Large intestine (tissue), 3 donors: ENCODE measurements around the gene DDI2. TPM values are rescaled to one million over a fixed set of nuclear protein-coding genes. Genes with fewer than 3 reads are reported as not detected.

Source experiments
- DNase-seq, 2 donors: peaks; one replicate each; pipeline versions ENCODE4 v3.0.0 to v3.0.0-alpha.2; 2013
- H3K27ac ChIP-seq: one replicate; pipeline ENCODE4 v1.5.1; 2013; ENCODE audit warnings: low read length
- H3K27me3 ChIP-seq: 2 replicates; pipeline ENCODE4 v1.6.1; 2013; ENCODE audit warnings: low read length; ENCODE audit not compliant: control insufficient read depth, insufficient read depth
- H3K36me3 ChIP-seq: 2 replicates; pipeline ENCODE4 v1.6.1; 2013; ENCODE audit warnings: low read length; ENCODE audit not compliant: control insufficient read depth, insufficient read depth
- H3K4me1 ChIP-seq: one replicate; pipeline ENCODE4 v1.6.1; 2013; ENCODE audit warnings: low read length; ENCODE audit not compliant: control insufficient read depth, insufficient read depth
- H3K4me3 ChIP-seq: one replicate; pipeline ENCODE4 v1.5.1; 2013; ENCODE audit warnings: low read length
- H3K9me3 ChIP-seq: one replicate; pipeline ENCODE4 v1.6.1; 2013; ENCODE audit warnings: mild to moderate bottlenecking, low read depth, low read length, moderate library complexity; ENCODE audit not compliant: control insufficient read depth
- WGBS: methylation state at CpG from one replicate; pipeline ENCODE4 v1.1.5; 2013; ENCODE audit warnings: low lambda C conversion rate; ENCODE audit not compliant: insufficient coverage; 5-methylcytosine and 5-hydroxymethylcytosine counted together
- polyA plus RNA-seq: library from polyadenylated mRNA; unstranded; fragments of 120-200 nt; gene quantifications from one replicate; pipeline ENCODE4 v1.2.1, GENCODE V29; 2013

The DDI2 gene
- polyA plus RNA-seq, 1 donor, result 28.5 TPM

DNA sequence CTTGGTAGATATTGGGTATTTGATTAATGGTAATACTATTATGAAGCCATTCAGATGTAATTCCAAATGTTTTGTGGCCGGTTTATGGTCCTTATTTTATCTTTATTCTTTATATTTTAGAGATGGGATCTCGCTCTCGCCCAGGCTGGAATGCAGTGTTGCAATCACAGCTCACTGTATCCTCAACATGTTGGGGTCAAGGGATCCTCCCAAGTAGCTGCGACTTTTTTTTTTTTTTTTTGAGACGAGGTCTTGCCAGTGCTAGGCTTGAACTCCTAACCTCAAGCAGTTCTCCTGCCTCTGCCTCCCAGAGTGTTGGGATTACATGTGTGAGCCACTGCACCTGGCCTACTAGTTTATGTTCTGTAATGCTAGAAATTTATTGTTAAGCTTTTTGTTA, 4.7 kb downstream of the DDI2 start:
- peak in 1 of 2 donors; percentile 9 for DNase-seq
- H3K27me3 ChIP-seq, result no peaks in the 10 kb centered on the region
- H3K27ac ChIP-seq, result no peak overlapping the region
- WGBS, result no CpG with 5 or more reads among the region's 5 CpGs
- H3K9me3 ChIP-seq, result no peaks in the 10 kb centered on the region
- H3K4me1 ChIP-seq, result peaks cover 45% of the 10 kb centered on the region
- peaks cover 10% of the 10 kb centered on the region for H3K36me3 ChIP-seq
- H3K4me3 ChIP-seq, result no peak overlapping the region

- H3K4me1 ChIP-seq, result peaks cover 45% of the 10 kb centered on the region
- peaks cover 11% of the 10 kb centered on the region for H3K36me3 ChIP-seq
Observed at GRCh38 chr1:15622712-15623373, 5.6 kb downstream of the DDI2 start.

DNA sequence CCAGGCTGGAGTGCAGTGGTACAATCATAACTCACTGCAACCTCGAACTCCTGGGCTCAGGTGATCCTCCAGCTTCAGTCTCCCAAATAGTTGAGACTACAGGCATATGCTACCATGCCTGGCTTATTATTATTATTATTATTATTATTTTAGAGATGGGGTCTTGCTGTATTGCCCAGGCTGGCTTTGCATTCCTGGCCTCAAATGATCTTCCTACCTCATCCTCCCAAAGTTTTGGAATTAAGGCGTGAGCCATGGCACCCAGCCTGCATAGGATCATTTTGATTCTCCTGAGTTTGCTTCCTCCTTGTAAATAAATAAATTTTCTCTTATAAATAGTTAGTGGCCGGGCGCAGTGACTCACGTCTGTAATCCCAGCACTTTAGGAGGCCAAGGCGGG, 6.2 kb downstream of the DDI2 start:
- H3K4me1 ChIP-seq, result peaks cover 45% of the 10 kb centered on the region
- no peaks in the 10 kb centered on the region for H3K27me3 ChIP-seq
- H3K9me3 ChIP-seq, result no peaks in the 10 kb centered on the region
- peaks cover 11% of the 10 kb centered on the region for H3K36me3 ChIP-seq
- no peak overlapping the region for H3K27ac ChIP-seq
- no CpG with 5 or more reads among the region's 6 CpGs for WGBS
- DNase-seq, result no peak
- H3K4me3 ChIP-seq, result no peak overlapping the region

More at GRCh38 chr1:15622712-15623373, 5.6 kb downstream of the DDI2 start:
- H3K9me3 ChIP-seq, result no peaks in the 10 kb centered on the region
- WGBS, result no CpG with 5 or more reads among the region's 7 CpGs
- H3K4me3 ChIP-seq, result no peak overlapping the region
- no peaks in the 10 kb centered on the region for H3K27me3 ChIP-seq
- no peak overlapping the region for H3K27ac ChIP-seq
- DNase-seq, result no peak

GRCh38 chr1:15624133-15624714, 7.0 kb downstream of the DDI2 start:
- H3K4me1 ChIP-seq, result peaks cover 45% of the 10 kb centered on the region
- no peaks in the 10 kb centered on the region for H3K27me3 ChIP-seq
- no peak for DNase-seq
- H3K27ac ChIP-seq, result no peak overlapping the region
- no peak overlapping the region for H3K4me3 ChIP-seq
- peaks cover 16% of the 10 kb centered on the region for H3K36me3 ChIP-seq
- H3K9me3 ChIP-seq, result no peaks in the 10 kb centered on the region
- no CpG with 5 or more reads among the region's 3 CpGs for WGBS

GRCh38 chr1:15625056-15625917, 8.0 kb downstream of the DDI2 start:
- H3K27ac ChIP-seq, result no peak overlapping the region

DNA sequence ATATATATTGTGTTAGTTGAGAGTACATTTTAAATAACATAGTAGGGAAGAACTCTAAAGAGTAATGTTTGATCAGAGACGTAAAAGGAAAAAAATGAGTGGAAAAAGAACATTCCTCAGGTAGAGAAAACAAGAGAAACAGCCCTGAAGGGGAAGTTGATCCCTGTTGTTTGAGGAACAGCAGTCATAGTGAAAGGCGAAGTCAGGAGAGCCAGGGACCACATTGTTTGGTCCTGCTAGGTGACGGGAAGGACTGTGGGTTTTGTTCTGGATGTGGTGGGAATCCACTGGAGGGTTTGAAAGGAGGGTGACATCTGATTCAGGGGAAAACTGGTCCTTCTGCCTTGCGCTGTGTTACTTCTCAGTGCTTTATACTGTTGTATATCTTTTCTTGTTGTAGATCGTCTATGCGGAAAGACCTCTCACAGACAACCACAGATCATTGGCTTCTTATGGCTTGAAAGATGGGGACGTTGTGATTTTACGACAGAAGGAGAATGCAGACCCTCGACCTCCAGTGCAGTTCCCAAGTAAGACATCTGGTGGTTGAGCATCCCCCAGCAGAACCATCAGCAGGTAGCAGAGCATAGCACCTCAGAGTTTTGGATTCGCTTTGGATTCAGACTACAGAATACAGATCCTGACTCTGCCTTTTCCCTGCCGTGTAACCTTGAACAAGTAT, 9.2 kb downstream of the DDI2 start:
- no peak overlapping the region for H3K4me3 ChIP-seq
- no peak for DNase-seq
- peaks cover 25% of the 10 kb centered on the region for H3K36me3 ChIP-seq
- no peaks in the 10 kb centered on the region for H3K27me3 ChIP-seq
- no peaks in the 10 kb centered on the region for H3K9me3 ChIP-seq
- H3K27ac ChIP-seq, result no peak overlapping the region
- WGBS, result 88% methylated on average over 1 of the region's 11 CpGs
- H3K4me1 ChIP-seq, result peaks cover 26% of the 10 kb centered on the region

More at GRCh38 chr1:15625056-15625917, 8.0 kb downstream of the DDI2 start:
- Histone ChIP-seq H3K4me3 (no peak overlapping the region), H3K9me3 (no peaks in the 10 kb centered on the region), H3K27me3 (no peaks in the 10 kb centered on the region), H3K4me1 (peaks cover 36% of the 10 kb centered on the region), H3K36me3 (peaks cover 17% of the 10 kb centered on the region)
- DNase-seq, result peak in 1 of 2 donors; percentile 25
- WGBS, result no CpG with 5 or more reads among the region's 13 CpGs

DNA sequence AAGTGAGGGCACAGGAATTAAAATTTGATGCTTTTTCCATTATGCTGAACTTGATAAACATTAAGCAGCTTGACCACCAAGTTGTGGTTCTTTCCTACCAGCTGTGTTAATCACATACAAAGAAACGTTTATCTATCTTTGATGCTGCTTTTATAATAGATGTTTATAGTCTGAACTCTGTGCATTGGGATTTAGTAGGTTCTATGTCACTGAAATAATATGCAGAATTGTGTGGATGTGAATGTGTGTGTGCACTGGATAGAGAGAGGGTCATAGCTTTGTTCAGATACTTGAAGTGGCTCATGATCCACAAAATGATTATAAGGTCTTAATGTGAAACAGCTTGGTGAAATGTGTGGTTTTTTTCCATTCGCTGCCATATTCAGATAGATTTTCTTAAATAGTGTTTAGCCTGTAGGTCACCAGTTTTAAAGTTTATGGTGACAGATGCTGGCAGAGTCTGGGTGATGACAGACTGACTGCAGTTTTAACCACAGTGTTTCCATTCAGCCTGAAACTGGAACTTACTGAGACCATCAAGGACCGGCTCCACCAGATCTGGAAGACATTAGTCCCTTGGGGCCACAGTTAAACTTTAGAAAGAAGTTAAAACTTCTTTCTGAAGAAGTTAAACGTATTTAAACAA, 10.2 kb downstream of the DDI2 start:
- Histone ChIP-seq H3K27ac (no peak overlapping the region), H3K4me1 (peaks cover 17% of the 10 kb centered on the region), H3K36me3 (peaks cover 25% of the 10 kb centered on the region), H3K9me3 (no peaks in the 10 kb centered on the region), H3K4me3 (no peak overlapping the region), H3K27me3 (no peaks in the 10 kb centered on the region)
- 80% methylated on average over 1 of the region's 4 CpGs for WGBS
- DNase-seq, result no peak

GRCh38 chr1:15628003-15628402, 10.7 kb downstream of the DDI2 start:
- peaks cover 14% of the 10 kb centered on the region for H3K4me1 ChIP-seq
- no peaks in the 10 kb centered on the region for H3K27me3 ChIP-seq
- H3K36me3 ChIP-seq, result peaks cover 30% of the 10 kb centered on the region
- no peak for DNase-seq
- no CpG with 5 or more reads among the region's 1 CpG for WGBS
- no peak overlapping the region for H3K27ac ChIP-seq
- H3K9me3 ChIP-seq, result no peaks in the 10 kb centered on the region
- H3K4me3 ChIP-seq, result no peak overlapping the region

DNA sequence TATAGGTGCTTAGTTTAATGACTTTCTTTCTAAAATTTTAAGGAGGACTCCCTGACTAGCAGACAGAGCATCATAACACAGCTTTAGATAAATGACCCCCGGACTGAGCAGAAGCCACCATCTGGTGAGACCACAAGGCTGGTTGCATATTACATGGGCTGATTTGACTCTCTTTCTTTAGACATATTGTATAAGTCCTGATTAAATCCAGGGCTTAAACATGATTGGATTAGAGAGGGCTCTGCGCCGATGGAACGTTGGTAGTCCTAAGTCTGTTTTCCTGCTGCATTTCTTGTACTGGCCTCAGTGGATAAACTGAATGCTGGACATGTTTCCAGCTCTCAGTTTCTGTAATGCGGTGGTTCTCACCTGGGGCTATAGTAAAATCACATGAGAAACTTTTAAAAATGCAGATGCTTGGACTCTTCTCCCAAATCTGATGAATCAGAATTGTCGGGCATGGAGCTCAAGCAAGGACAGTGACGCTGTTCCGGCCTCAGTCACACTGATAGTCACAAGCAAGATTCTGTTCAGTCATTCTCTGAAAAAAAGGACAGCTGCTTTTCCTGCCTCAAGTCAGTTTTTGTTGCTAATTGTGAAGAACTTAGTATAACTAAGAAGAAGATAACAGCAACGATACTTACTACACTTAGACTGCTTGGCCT, 16.6 kb downstream of the DDI2 start:
- Histone ChIP-seq H3K36me3 (peaks cover 77% of the 10 kb centered on the region), H3K4me3 (no peak overlapping the region), H3K27me3 (no peaks in the 10 kb centered on the region), H3K27ac (no peak overlapping the region), H3K4me1 (no peaks in the 10 kb centered on the region), H3K9me3 (no peaks in the 10 kb centered on the region)
- DNase-seq, result no peak
- 100% methylated on average over 1 of the region's 9 CpGs for WGBS
